ENCODE results near the gene ZBTB40. TPM values are rescaled to one million over a fixed set of nuclear protein-coding genes. Genes with fewer than 3 reads are reported as not detected.

Gene ZBTB40
- total and polyA plus RNA-seq, 10 of the 15 experiments (the other 5 are each of a cell fraction or from before 2014, with no cell fraction given), result 1.9 to 14.4 (median 9.0) TPM

GRCh38 chr1:22566161-22566560 lies 114.5 kb downstream of the ZBTB40 start (continued):
- no peak for TF ChIP-seq IRF3 (IDR thresholded peaks at IDR 0.05)

- ChIA-PET SMC1A (ENCODE audit: uncharacterized antibody, unreplicated experiment) (no interaction called here), POLR2A (no interaction called here), RAD21 (ENCODE audit: unreplicated experiment) (no interaction called here), CTCF (no interaction called here)
- TF ChIP-seq MTA2 (IDR thresholded peaks at IDR 0.05; ENCODE audit: low read depth) (no peak), MEF2A (IDR thresholded peaks at IDR 0.05; ENCODE audit: insufficient read depth, low read depth, low read length) (no peak), SMC3 (IDR thresholded peaks at IDR 0.05; ENCODE audit: borderline replicate concordance, low read length) (no peak), NR2F1 (conservative IDR thresholded peaks at IDR 0.05) (no peak), SUPT20H (IDR thresholded peaks at IDR 0.05; ENCODE audit: borderline replicate concordance, control insufficient read depth, low read depth, low read length) (no peak), ZNF592 (IDR thresholded peaks at IDR 0.05) (no peak), CTCF (IDR thresholded peaks at IDR 0.05 in 2 of 3, conservative IDR thresholded peaks at IDR 0.05 in 1 of 3; ENCODE audit: control insufficient read depth in 2 of 3, extremely low read depth in 1 of 3, insufficient read depth in 1 of 3, low read depth in 3 of 3, low read length in 3 of 3) (no peak), CHD4 (IDR thresholded peaks at IDR 0.05) (no peak), NR2C2 (IDR thresholded peaks at IDR 0.05; ENCODE audit: borderline replicate concordance, control insufficient read depth, insufficient read length, low read depth) (no peak), KLF5 (IDR thresholded peaks at IDR 0.05; ENCODE audit: partially characterized antibody) (no peak), E4F1 (IDR thresholded peaks at IDR 0.05; ENCODE audit: borderline replicate concordance, partially characterized antibody) (no peak)
- Histone ChIP-seq H3K9me3 (replicated peaks; ENCODE audit: control insufficient read depth, insufficient read depth, low read length) (no peaks in the 10 kb centered on the region), H3K4me2 (ENCODE audit: control insufficient read depth, insufficient read depth) (no peak overlapping the region), H3K79me2 (ENCODE audit: control insufficient read depth, insufficient read depth, low read length) (no peaks in the 10 kb centered on the region), H3K9ac (ENCODE audit: control insufficient read depth, insufficient read depth, low read length) (no peak overlapping the region), H3K27ac (ENCODE audit: control insufficient read depth, insufficient read depth) (no peak overlapping the region), H3K4me1 (ENCODE audit: control insufficient read depth, insufficient read depth, low read length) (no peaks in the 10 kb centered on the region), H3K4me3 (no peak overlapping the region), H3K36me3 (ENCODE audit: control insufficient read depth in 2 of 2, insufficient read depth in 2 of 2, low read length in 1 of 2) (no peaks in the 10 kb centered on the region), H4K20me1 (ENCODE audit: control insufficient read depth, insufficient read depth) (no peaks in the 10 kb centered on the region), H2AFZ (ENCODE audit: control insufficient read depth, low read depth, low read length) (no peak overlapping the region), H3K27me3 (replicated peaks in 1 of 2; ENCODE audit: control insufficient read depth in 2 of 2, insufficient read depth in 2 of 2, low read length in 1 of 2) (peaks cover 0 to 9% of the 10 kb centered on the region in 2 experiments; a peak in 2 of 4 replicates)
- DNase-seq (ENCODE audit: low read depth, low spot score) (no peak), FAIRE-seq (no peak), ATAC-seq (no peak)
- in situ Hi-C loops (cut with MboI) (no loop called here), intact Hi-C loops (cut with micrococcal nuclease; ENCODE audit: unreplicated experiment) (no loop called here)
- no TSS peak for BruUV-seq (replicated peaks)
- WGBS (ENCODE audit: insufficient coverage, insufficient replicate concordance, low lambda C conversion rate, missing lambda C conversion rate), result 56% methylated on average over 8 of the region's 14 CpGs
Observed at GRCh38 chr1:22567197-22567596, 115.5 kb downstream of the ZBTB40 start.

Data from GM12878 (cell line).